NT2/D1 (cell line): ENCODE measurements around the gene OR2V1.

Experiments
- SUZ12 ChIP-seq: IDR thresholded peaks from 2 replicates; pipeline ENCODE4 v1.6.1; 2011; ENCODE audit not compliant: insufficient read length, insufficient read depth; ENCODE audit errors: extremely low read depth
- YY1 ChIP-seq: IDR thresholded peaks from 2 replicates; pipeline ENCODE4 v1.6.1; 2011; ENCODE audit not compliant: insufficient read length, insufficient read depth

DNA sequence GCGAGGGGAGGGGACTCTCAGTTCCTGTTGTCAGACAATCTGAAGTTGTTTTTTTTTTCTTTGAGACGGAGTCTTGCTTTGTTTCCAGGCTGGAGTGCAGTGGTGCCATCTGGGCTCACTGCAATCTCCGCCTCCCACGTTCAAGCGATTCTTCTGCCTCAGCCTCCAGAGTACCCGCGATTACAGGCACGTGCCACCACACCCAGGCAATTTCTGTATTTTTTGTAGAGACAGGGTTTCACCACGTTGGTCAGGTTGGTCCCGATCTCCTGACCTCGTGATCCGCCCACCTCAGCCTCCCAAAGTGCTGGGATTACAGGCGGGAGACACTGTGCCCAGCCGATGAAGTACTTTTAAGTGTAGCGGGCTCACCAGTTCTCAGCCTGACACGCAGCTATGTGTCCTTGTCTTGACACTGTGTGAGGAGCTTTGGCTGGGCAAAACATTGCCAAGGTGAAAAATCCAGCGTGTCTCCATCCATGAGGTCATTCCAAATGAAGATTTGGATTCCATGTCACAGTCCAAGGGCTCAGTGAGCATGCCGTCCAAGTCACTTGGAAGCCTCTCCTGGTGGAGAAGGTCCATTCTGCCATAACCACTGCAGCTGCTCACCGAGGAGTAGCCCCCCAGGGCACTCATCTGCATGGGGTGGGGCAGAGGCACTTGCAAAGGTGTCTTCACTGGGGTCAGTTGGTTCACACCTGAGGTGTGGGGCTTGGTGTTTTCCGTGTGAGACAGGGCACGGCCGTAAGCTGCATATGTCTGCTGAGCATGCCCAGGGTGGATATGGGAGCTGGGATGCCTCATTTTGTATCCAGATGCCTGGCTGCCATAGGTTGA is 32.0 kb downstream of the OR2V1 start:
- TF ChIP-seq SUZ12: no peak
- TF ChIP-seq YY1: no peak
